Measurements from ENCODE around the gene B4GALNT2. TPM values are rescaled to one million over a fixed set of nuclear protein-coding genes. Genes with fewer than 3 reads are reported as not detected.
A peak's percentile ranks its signal among the peaks of the same experiment; 100 is the strongest.

Gene B4GALNT2
- total and polyA plus RNA-seq, 2 donors (not counting 1 experiment from before 2014, with no cell fraction given): 0.12 TPM; not detected in 1

DNA sequence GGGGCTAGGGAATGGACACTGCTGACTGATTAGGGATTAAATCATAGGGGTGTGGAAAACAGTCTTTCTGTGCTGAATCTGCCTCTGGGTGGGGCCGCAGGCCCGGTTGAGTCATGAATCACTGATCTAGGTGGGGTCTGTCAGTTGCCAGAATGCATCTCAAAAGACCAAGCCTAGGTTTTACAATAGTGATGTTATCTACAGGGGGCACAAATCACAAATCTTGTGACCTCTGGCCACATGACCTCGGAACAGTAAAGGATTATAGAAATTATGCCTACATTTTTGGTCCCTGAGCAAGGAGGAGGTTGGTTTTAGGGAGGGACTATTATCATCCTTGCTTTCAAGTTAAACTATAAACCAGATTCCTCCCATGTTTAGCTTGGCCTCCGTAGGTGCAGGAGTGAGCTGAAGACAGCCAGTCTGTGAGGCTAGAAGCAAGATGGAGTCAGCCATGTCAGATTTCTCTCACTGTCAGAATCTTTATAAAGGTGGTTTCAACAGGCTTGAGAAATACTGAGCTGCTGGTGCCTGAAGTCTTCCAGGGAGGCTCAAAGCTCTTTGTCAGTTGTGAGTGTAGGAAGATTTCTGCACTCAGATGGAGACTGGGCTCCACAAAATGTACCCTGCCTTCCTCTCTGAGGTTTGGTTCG lies 64.9 kb downstream of the B4GALNT2 start:
- no peak overlapping the region for H3K27ac ChIP-seq (ENCODE audit: low read length in 2 of 2)
- no peak overlapping the region for H3K4me3 Mint-ChIP-seq

More for the DNA sequence above, 64.9 kb downstream of the B4GALNT2 start:
- H3K4me2 ChIP-seq (replicated peaks; ENCODE audit: low read depth, low read length, poor library complexity, severe bottlenecking): no peak overlapping the region
- peaks cover 11 to 16% of the 10 kb centered on the region in 2 donors for H3K4me1 ChIP-seq (ENCODE audit: control insufficient read depth in 2 of 2, insufficient read depth in 2 of 2, low read length in 2 of 2)
- H4K20me1 ChIP-seq (ENCODE audit: control insufficient read depth, insufficient read depth, low read length, poor library complexity, severe bottlenecking): no peaks in the 10 kb centered on the region
- H3K27me3 Mint-ChIP-seq: no peaks in the 10 kb centered on the region
- H3K27ac Mint-ChIP-seq: peak overlapping the region; percentile 2
- CTCF ChIA-PET: interaction anchor here (1.0 to 4.5 kb wide), 4 partner anchors 14 to 29 kb away, joined by 3 to 32 read pairs (median 6); no protein-coding TSS in a partner anchor
- TF ChIP-seq, protein P1, sequence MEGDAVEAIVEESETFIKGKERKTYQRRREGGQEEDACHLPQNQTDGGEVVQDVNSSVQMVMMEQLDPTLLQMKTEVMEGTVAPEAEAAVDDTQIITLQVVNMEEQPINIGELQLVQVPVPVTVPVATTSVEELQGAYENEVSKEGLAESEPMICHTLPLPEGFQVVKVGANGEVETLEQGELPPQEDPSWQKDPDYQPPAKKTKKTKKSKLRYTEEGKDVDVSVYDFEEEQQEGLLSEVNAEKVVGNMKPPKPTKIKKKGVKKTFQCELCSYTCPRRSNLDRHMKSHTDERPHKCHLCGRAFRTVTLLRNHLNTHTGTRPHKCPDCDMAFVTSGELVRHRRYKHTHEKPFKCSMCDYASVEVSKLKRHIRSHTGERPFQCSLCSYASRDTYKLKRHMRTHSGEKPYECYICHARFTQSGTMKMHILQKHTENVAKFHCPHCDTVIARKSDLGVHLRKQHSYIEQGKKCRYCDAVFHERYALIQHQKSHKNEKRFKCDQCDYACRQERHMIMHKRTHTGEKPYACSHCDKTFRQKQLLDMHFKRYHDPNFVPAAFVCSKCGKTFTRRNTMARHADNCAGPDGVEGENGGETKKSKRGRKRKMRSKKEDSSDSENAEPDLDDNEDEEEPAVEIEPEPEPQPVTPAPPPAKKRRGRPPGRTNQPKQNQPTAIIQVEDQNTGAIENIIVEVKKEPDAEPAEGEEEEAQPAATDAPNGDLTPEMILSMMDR (IDR thresholded peaks at IDR 0.05): no peak
- no peak for TF ChIP-seq EZH2 (IDR thresholded peaks at IDR 0.05; ENCODE audit: borderline replicate concordance, insufficient read depth, low read depth, low read length, poor library complexity, severe bottlenecking)
- H3K4me1 Mint-ChIP-seq: peaks cover 22% of the 10 kb centered on the region
- intact Hi-C loops (cut with micrococcal nuclease): loop anchor here (10.0 kb wide), 2 partner anchors 477 to 1093 kb away; partner anchors contain the start of genes CBX1, SNX11 and SPOP
- H3K9me3 Mint-ChIP-seq (ENCODE audit: insufficient read depth): no peaks in the 10 kb centered on the region
- H2AFZ ChIP-seq (ENCODE audit: insufficient read depth, low read depth, low read length, poor library complexity, severe bottlenecking): no peak overlapping the region
- POLR2A ChIA-PET: interaction anchor here (0.6 to 1.4 kb wide), 2 partner anchors 13 to 1080 kb away, joined by 3 to 4 read pairs; partner anchors contain the start of genes ABI3 and GNGT2
- H3K36me3 ChIP-seq (replicated peaks in 1 of 2; ENCODE audit: control extremely low read depth in 1 of 2, control insufficient read depth in 1 of 2, extremely low read depth in 1 of 2, insufficient read depth in 2 of 2, low read length in 1 of 2): no peaks in the 10 kb centered on the region
- H3K9me3 ChIP-seq (ENCODE audit: control extremely low read depth in 1 of 3, control insufficient read depth in 2 of 3, insufficient read depth in 1 of 3, low read length in 2 of 3): no peaks in the 10 kb centered on the region
- DNase-seq (no peak), ATAC-seq (ENCODE audit: low read depth) (no peak)
- no peak overlapping the region for H3K4me3 ChIP-seq (ENCODE audit: control extremely low read depth in 1 of 5, extremely low read depth in 1 of 5, insufficient read depth in 1 of 5, low read depth in 2 of 5, low read length in 4 of 5)
- no peak overlapping the region for H3K9ac ChIP-seq (ENCODE audit: low read length)
- H3K79me2 ChIP-seq (ENCODE audit: control insufficient read depth, insufficient read depth, low read length): no peaks in the 10 kb centered on the region
- WGBS (ENCODE audit: insufficient coverage): 68% methylated on average over 4 of the region's 5 CpGs
- no peaks in the 10 kb centered on the region for H3K27me3 ChIP-seq (replicated peaks in 1 of 4; ENCODE audit: control extremely low read depth in 1 of 4, control insufficient read depth in 3 of 4, insufficient read depth in 4 of 4, low read length in 3 of 4)
